HCT116 (cell line): ENCODE data around the gene PLEKHG5. TPM values are rescaled to one million over a fixed set of nuclear protein-coding genes. Genes with fewer than 3 reads are reported as not detected.

Experiments
- ATAC-seq: fragments of 200-7000 bp; cut with Tn5 transposase; 2 replicates; pipeline ENCODE4 v1.9.1; 2020; ENCODE audit warnings: mild to moderate bottlenecking, moderate library complexity
- BruUV-seq: library from RNA; stranded (reverse); fragments of 400-500 nt; replicated peaks from 2 replicates; lab custom pipeline; 2021; lab: Mats Ljungman, UMichigan
- CTCF ChIA-PET: fragments of 300-600 bp; sonication (Branson Sonifier 250); formaldehyde crosslinking; loops from one replicate; lab custom pipeline; 2021; ENCODE audit warnings: antibody characterized with exemption; lab: Charles Lee
- POLR2A ChIA-PET: fragments of 300-600, 350-600 bp; sonication (Branson Sonifier 250); formaldehyde crosslinking; loops from one replicate; lab custom pipeline; 2021; ENCODE audit warnings: antibody characterized with exemption; lab: Charles Lee
- RAD21 ChIA-PET, 2 experiments: fragments of 300-600 bp; sonication (Branson Sonifier 250); formaldehyde crosslinking; loops; one replicate each; lab custom pipeline; 2023; ENCODE audit warnings: low total read pairs in 2 of 2; ENCODE audit not compliant: uncharacterized antibody in 2 of 2, unreplicated experiment in 2 of 2, low non-redundant PET in 1 of 2; lab: Charles Lee
- DNase-seq: peaks from one replicate; pipeline ENCODE4 v3.0.0-alpha.2; 2010; ENCODE audit warnings: low read depth, low spot score
- H2AFZ ChIP-seq: fragments of 200-600 bp; shearing (Covaris generic), sonication (generic); 2 replicates; pipeline ENCODE4 v1.6.1; 2017; ENCODE audit warnings: low read depth, mixed run types, mixed read lengths, antibody characterized with exemption, low read length; ENCODE audit not compliant: poor library complexity, severe bottlenecking
- H3K27ac ChIP-seq: 2 replicates; pipeline ENCODE4 v1.5.1; 2012; ENCODE audit warnings: low read depth, low read length
- H3K27me3 ChIP-seq: fragments of 200-600 bp; sonication (generic); 2 replicates; pipeline ENCODE4 v1.6.1; 2016; ENCODE audit warnings: mixed run types, low read length, mixed read lengths; ENCODE audit not compliant: insufficient read depth
- H3K36me3 ChIP-seq, 2 experiments: fragments of 200-500 bp in 1 of 2; fragments of 200-600 bp in 1 of 2; sonication (Bioruptor generic) in 1 of 2; sonication (generic) in 1 of 2; 2 replicates each; pipeline versions ENCODE4 v1.5.1 to v1.6.1; 2014 to 2016; ENCODE audit warnings: low read length in 2 of 2, inconsistent platforms in 1 of 2, mixed read lengths in 1 of 2, mixed run types in 1 of 2; ENCODE audit not compliant: insufficient read depth in 2 of 2, control insufficient read depth in 1 of 2
- H3K4me1 ChIP-seq, 2 experiments: fragments of 200-600 bp in 1 of 2; sonication (generic) in 1 of 2; 2 replicates each; pipeline versions ENCODE4 v1.5.1 to v1.6.1; 2012 to 2017; ENCODE audit warnings: low read length in 2 of 2, inconsistent platforms in 1 of 2, mild to moderate bottlenecking in 1 of 2, mixed read lengths in 1 of 2, mixed run types in 1 of 2, moderate library complexity in 1 of 2; ENCODE audit not compliant: insufficient read depth in 2 of 2, control insufficient read depth in 1 of 2
- H3K4me2 ChIP-seq: fragments of 200-600 bp; sonication (generic); 2 replicates; pipeline ENCODE4 v1.6.1; 2017; ENCODE audit warnings: mixed run types, low read length, mixed read lengths
- H3K4me3 ChIP-seq, 2 experiments: fragments of 200-600 bp in 1 of 2; sonication (generic) in 1 of 2; replicated peaks in 1 of 2; 2 replicates each; pipeline ENCODE4 v1.5.1; 2011 to 2016; ENCODE audit warnings: low read length in 2 of 2, control low read depth in 1 of 2, low read depth in 1 of 2, mild to moderate bottlenecking in 1 of 2, mixed read lengths in 1 of 2, mixed run types in 1 of 2
- H3K79me2 ChIP-seq: fragments of 200-600 bp; sonication (generic); 2 replicates; pipeline ENCODE4 v1.6.1; 2017; ENCODE audit warnings: mild to moderate bottlenecking, mixed run types, low read length, moderate library complexity, mixed read lengths; ENCODE audit not compliant: insufficient read depth
- H3K9ac ChIP-seq: fragments of 200-600 bp; sonication (generic); 2 replicates; pipeline ENCODE4 v1.6.1; 2016; ENCODE audit warnings: low read length, mixed read lengths
- H3K9me2 ChIP-seq: fragments of 200-600 bp; sonication (generic), shearing (Covaris generic); 2 replicates; pipeline ENCODE4 v1.6.1; 2017; ENCODE audit warnings: mixed run types, mild to moderate bottlenecking, moderate library complexity; ENCODE audit not compliant: insufficient read depth
- H3K9me3 ChIP-seq, 2 experiments: fragments of 200-500 bp in 1 of 2; fragments of 200-600 bp in 1 of 2; sonication (Bioruptor generic) in 1 of 2; sonication (generic) in 1 of 2; 2 replicates each; pipeline ENCODE4 v1.6.1; 2014 to 2017; ENCODE audit warnings: low read length in 2 of 2, mixed read lengths in 2 of 2, inconsistent platforms in 1 of 2, low read depth in 1 of 2, mild to moderate bottlenecking in 1 of 2, mixed run types in 1 of 2, moderate library complexity in 1 of 2; ENCODE audit not compliant: control insufficient read depth in 1 of 2, insufficient read depth in 1 of 2
- H4K20me1 ChIP-seq: fragments of 200-600 bp; sonication (generic), shearing (Covaris generic); 2 replicates; pipeline ENCODE4 v1.6.1; 2017; ENCODE audit warnings: mixed run types, mild to moderate bottlenecking, moderate library complexity; ENCODE audit not compliant: insufficient read depth
- CBX3 ChIP-seq: IDR thresholded peaks from 2 replicates; pipeline ENCODE4 v1.6.1; 2012; ENCODE audit warnings: low read depth
- CTCF ChIP-seq, 3 experiments: fragments of 200-600 bp in 1 of 3; sonication (generic) in 1 of 3; IDR thresholded peaks in 2 of 3; conservative IDR thresholded peaks in 1 of 3; 2 replicates each; pipeline ENCODE4 v1.5.1; 2012 to 2017; ENCODE audit warnings: low read depth in 2 of 3, low read length in 2 of 3, antibody characterized with exemption in 1 of 3, borderline replicate concordance in 1 of 3, control low read depth in 1 of 3, mild to moderate bottlenecking in 1 of 3, mixed read lengths in 1 of 3, mixed run types in 1 of 3, moderate library complexity in 1 of 3; ENCODE audit not compliant: insufficient read depth in 1 of 3
- ELF1 ChIP-seq: IDR thresholded peaks from 2 replicates; pipeline ENCODE4 v1.6.1; 2012; ENCODE audit warnings: low read depth, borderline replicate concordance
- EZH2phosphoT487 ChIP-seq: fragments of 200-600 bp; IDR thresholded peaks from 2 replicates; pipeline ENCODE4 v1.6.1; 2018; ENCODE audit warnings: antibody characterized with exemption, borderline replicate concordance
- JUND ChIP-seq: IDR thresholded peaks from 2 replicates; pipeline ENCODE4 v1.6.1; 2012
- POLR2AphosphoS5 ChIP-seq: IDR thresholded peaks from 2 replicates; pipeline ENCODE4 v1.6.1; 2011; ENCODE audit warnings: mild to moderate bottlenecking, low read depth, low read length, moderate library complexity
- RAD21 ChIP-seq: IDR thresholded peaks from 2 replicates; pipeline ENCODE4 v1.6.1; 2012; ENCODE audit warnings: low read depth, mild to moderate bottlenecking
- SIN3A ChIP-seq: IDR thresholded peaks from 2 replicates; pipeline ENCODE4 v1.6.1; 2012; ENCODE audit warnings: low read depth
- SP1 ChIP-seq: IDR thresholded peaks from 2 replicates; pipeline ENCODE4 v1.6.1; 2012; ENCODE audit warnings: low read depth
- SRF ChIP-seq: IDR thresholded peaks from 2 replicates; pipeline ENCODE4 v1.6.1; 2012; ENCODE audit warnings: low read depth
- YY1 ChIP-seq: IDR thresholded peaks from 2 replicates; pipeline ENCODE4 v1.6.1; 2011; ENCODE audit warnings: low read length, low read depth, moderate library complexity, mild to moderate bottlenecking; ENCODE audit not compliant: insufficient replicate concordance; ENCODE audit errors: extremely low read depth
- ZBTB33 ChIP-seq: IDR thresholded peaks from 2 replicates; pipeline ENCODE4 v1.6.1; 2011; ENCODE audit warnings: mild to moderate bottlenecking, low read length, moderate library complexity; ENCODE audit not compliant: insufficient replicate concordance; ENCODE audit errors: extremely low read depth
- ZFX ChIP-seq: fragments of 450-650 bp; IDR thresholded peaks from 2 replicates; pipeline ENCODE4 v1.6.1; 2017
- ZNF274 ChIP-seq: fragments of 200-500 bp; sonication (Bioruptor generic); IDR thresholded peaks from 2 replicates; pipeline ENCODE4 v1.6.1; 2014; ENCODE audit warnings: mild to moderate bottlenecking, low read depth, low read length, inconsistent platforms
- intact Hi-C: fragments of 100-400 bp; cut with micrococcal nuclease; formaldehyde crosslinking; loops from 2 replicates; pipeline ENCODE4 v1.10.0; 2022
- total RNA-seq: library from RNA; stranded (reverse); gene quantifications from one replicate; pipeline ENCODE4 v1.2.1, GENCODE V29; 2021; ENCODE audit not compliant: unreplicated experiment

Gene PLEKHG5
- total RNA-seq, 1 experiment from 2014 or later = 33.0 TPM

- Histone ChIP-seq H3K4me1 (peaks cover 17 to 30% of the 10 kb centered on the region in 2 experiments; a peak in 3 of 4 replicates), H3K27ac (no peak overlapping the region), H3K27me3 (no peaks in the 10 kb centered on the region), H3K36me3 (no peaks in the 10 kb centered on the region), H4K20me1 (no peaks in the 10 kb centered on the region), H3K4me2 (no peak overlapping the region), H3K4me3 (no peak overlapping the region), H3K9me2 (no peaks in the 10 kb centered on the region), H2AFZ (no peak overlapping the region), H3K79me2 (peaks cover 5% of the 10 kb centered on the region; the same call in 1 of the 2 replicates), H3K9ac (no peak overlapping the region), H3K9me3 (no peaks in the 10 kb centered on the region)
- no TSS peak for BruUV-seq
- ATAC-seq (no peak), DNase-seq (no peak)
- TF ChIP-seq CBX3 = no peak
- TF ChIP-seq ZBTB33 = no peak
- TF ChIP-seq ELF1 = no peak
- TF ChIP-seq SRF = no peak
- no peak for TF ChIP-seq CTCF (IDR thresholded peaks at IDR 0.05 in 2 of 3, conservative IDR thresholded peaks at IDR 0.05 in 1 of 3; ENCODE audit: borderline replicate concordance in 1 of 3, insufficient read depth in 1 of 3, low read depth in 2 of 3, low read length in 2 of 3)
- TF ChIP-seq ZNF274 = no peak
- TF ChIP-seq SIN3A = no peak
- no peak for TF ChIP-seq YY1
- TF ChIP-seq POLR2AphosphoS5 = no peak
- no peak for TF ChIP-seq JUND
- TF ChIP-seq EZH2phosphoT487 = no peak
- no peak for TF ChIP-seq SP1
- TF ChIP-seq RAD21 = no peak
- TF ChIP-seq ZFX = no peak
- POLR2A ChIA-PET = no interaction called here
- intact Hi-C loops = loop anchor here (5.0 kb wide), 1 partner anchor 733 kb away; no protein-coding TSS in a partner anchor
- RAD21 ChIA-PET = no interaction called here
- CTCF ChIA-PET = no interaction called here
These were observed 6.7 kb downstream of the PLEKHG5 start for GRCh38 chr1:6484826-6485167.
